Measurements from ENCODE around the gene TENM3. TPM values are rescaled to one million over a fixed set of nuclear protein-coding genes. Genes with fewer than 3 reads are reported as not detected.

The TENM3 gene
- total and polyA plus RNA-seq, 2 donors from 2014 or later, result 0.58 to 6.8 TPM

DNA sequence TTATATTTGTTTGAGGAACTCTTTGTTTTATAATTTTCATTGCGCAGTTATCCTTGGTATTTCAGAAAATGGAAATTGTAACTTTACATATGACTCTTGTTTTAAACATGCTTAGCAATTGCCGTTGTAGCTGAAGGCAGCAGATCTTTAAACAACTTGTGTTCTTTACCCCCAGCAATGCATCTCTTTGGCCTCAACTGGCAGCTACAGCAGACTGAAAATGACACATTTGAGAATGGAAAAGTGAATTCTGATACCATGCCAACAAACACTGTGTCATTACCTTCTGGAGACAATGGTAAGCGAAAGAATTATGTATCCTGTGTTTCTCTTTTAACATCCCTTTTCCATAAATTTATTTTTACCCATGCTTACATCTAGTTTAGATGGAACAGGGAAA is 410.4 kb downstream of the TENM3 start:
- Histone ChIP-seq H3K9ac (ENCODE audit: low read length in 3 of 3) (no peak overlapping the region), H3K4me1 (ENCODE audit: control insufficient read depth in 2 of 3, insufficient read depth in 2 of 3, low read depth in 1 of 3, low read length in 3 of 3) (no peaks in the 10 kb centered on the region), H3K36me3 (ENCODE audit: control insufficient read depth in 2 of 3, insufficient read depth in 3 of 3, low read length in 3 of 3) (no peaks in the 10 kb centered on the region), H3K9me3 (ENCODE audit: control insufficient read depth in 2 of 3, insufficient read depth in 1 of 3, low read length in 3 of 3) (no peaks in the 10 kb centered on the region), H3K27ac (ENCODE audit: low read depth in 2 of 2, low read length in 2 of 2) (no peak overlapping the region), H3K4me3 (ENCODE audit: low read length in 3 of 3) (no peak overlapping the region), H3K27me3 (ENCODE audit: control insufficient read depth, insufficient read depth, low read length) (no peaks in the 10 kb centered on the region)
- intact Hi-C loops (cut with DNase I), result no loop called here
- DNase-seq (peak in 1 of 5 donors; percentile 1), FAIRE-seq (no peak)
- TF ChIP-seq, protein P1, sequence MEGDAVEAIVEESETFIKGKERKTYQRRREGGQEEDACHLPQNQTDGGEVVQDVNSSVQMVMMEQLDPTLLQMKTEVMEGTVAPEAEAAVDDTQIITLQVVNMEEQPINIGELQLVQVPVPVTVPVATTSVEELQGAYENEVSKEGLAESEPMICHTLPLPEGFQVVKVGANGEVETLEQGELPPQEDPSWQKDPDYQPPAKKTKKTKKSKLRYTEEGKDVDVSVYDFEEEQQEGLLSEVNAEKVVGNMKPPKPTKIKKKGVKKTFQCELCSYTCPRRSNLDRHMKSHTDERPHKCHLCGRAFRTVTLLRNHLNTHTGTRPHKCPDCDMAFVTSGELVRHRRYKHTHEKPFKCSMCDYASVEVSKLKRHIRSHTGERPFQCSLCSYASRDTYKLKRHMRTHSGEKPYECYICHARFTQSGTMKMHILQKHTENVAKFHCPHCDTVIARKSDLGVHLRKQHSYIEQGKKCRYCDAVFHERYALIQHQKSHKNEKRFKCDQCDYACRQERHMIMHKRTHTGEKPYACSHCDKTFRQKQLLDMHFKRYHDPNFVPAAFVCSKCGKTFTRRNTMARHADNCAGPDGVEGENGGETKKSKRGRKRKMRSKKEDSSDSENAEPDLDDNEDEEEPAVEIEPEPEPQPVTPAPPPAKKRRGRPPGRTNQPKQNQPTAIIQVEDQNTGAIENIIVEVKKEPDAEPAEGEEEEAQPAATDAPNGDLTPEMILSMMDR (IDR thresholded peaks at IDR 0.05; ENCODE audit: borderline replicate concordance, extremely low read depth, insufficient read depth), result no peak

DNA sequence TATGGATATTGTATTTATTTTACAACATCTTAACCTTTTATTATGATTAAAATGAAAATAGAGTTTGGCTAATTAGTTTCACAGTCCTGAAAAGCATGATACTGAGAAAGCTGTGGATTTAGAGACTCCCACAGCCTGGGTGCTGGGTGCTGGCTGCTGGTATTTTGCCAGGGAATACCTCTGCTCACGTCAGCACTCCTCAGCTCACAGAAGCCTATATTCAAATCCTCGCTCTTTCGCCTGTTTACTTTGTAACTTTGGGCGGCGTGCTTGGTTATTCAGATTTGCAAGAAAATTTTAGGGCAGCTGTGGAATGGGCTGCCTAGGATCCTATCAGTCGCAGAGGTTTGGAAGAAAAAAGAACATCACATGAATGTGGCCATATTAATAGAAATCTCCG is 412.1 kb downstream of the TENM3 start:
- H3K36me3 ChIP-seq (ENCODE audit: control insufficient read depth in 2 of 3, insufficient read depth in 3 of 3, low read length in 3 of 3), result no peaks in the 10 kb centered on the region
- H3K4me3 ChIP-seq (ENCODE audit: low read length in 3 of 3), result no peak overlapping the region
- H3K4me1 ChIP-seq (ENCODE audit: control insufficient read depth in 2 of 3, insufficient read depth in 2 of 3, low read depth in 1 of 3, low read length in 3 of 3), result no peaks in the 10 kb centered on the region
- DNase-seq (no peak), FAIRE-seq (no peak)
- intact Hi-C loops (cut with DNase I), result no loop called here
- no peaks in the 10 kb centered on the region for H3K9me3 ChIP-seq (ENCODE audit: control insufficient read depth in 2 of 3, insufficient read depth in 1 of 3, low read length in 3 of 3)
- no peaks in the 10 kb centered on the region for H3K27me3 ChIP-seq (ENCODE audit: control insufficient read depth, insufficient read depth, low read length)
- H3K9ac ChIP-seq (ENCODE audit: low read length in 3 of 3), result no peak overlapping the region
- TF ChIP-seq, protein P1 (IDR thresholded peaks at IDR 0.05; ENCODE audit: borderline replicate concordance, extremely low read depth, insufficient read depth), result no peak
- H3K27ac ChIP-seq (ENCODE audit: low read depth in 2 of 2, low read length in 2 of 2), result no peak overlapping the region

DNA sequence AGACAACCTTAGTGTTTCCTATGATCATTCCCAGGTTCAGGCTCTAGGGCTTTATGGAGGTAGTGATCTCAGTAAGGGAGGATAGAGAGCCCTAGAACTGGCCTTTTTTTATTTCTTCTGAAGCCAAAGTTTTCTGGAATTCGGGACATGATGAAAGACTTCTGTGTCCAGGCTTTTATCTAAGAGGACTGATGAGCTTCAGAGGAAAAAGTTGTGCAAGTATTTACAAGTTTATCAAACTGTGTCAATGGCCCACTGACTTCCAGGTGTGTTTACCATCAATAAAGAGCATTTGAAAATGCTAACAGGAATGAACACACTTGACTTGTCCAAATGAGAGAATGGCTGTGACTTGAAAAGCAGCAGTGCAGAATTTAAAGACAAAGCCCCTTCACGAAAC is 419.3 kb downstream of the TENM3 start:
- FAIRE-seq (no peak), DNase-seq (no peak)
- Histone ChIP-seq H3K36me3 (ENCODE audit: control insufficient read depth in 2 of 3, insufficient read depth in 3 of 3, low read length in 3 of 3) (no peaks in the 10 kb centered on the region), H3K27me3 (ENCODE audit: control insufficient read depth, insufficient read depth, low read length) (no peaks in the 10 kb centered on the region), H3K4me1 (ENCODE audit: control insufficient read depth in 2 of 3, insufficient read depth in 2 of 3, low read depth in 1 of 3, low read length in 3 of 3) (no peaks in the 10 kb centered on the region), H3K4me3 (ENCODE audit: low read length in 3 of 3) (no peak overlapping the region), H3K9ac (ENCODE audit: low read length in 3 of 3) (no peak overlapping the region), H3K27ac (ENCODE audit: low read depth in 2 of 2, low read length in 2 of 2) (no peak overlapping the region), H3K9me3 (ENCODE audit: control insufficient read depth in 2 of 3, insufficient read depth in 1 of 3, low read length in 3 of 3) (peaks cover 0 to 5% (median 2%) of the 10 kb centered on the region in 3 donors)
- TF ChIP-seq, protein P1 (IDR thresholded peaks at IDR 0.05; ENCODE audit: borderline replicate concordance, extremely low read depth, insufficient read depth), result no peak
- intact Hi-C loops (cut with DNase I), result no loop called here

DNA sequence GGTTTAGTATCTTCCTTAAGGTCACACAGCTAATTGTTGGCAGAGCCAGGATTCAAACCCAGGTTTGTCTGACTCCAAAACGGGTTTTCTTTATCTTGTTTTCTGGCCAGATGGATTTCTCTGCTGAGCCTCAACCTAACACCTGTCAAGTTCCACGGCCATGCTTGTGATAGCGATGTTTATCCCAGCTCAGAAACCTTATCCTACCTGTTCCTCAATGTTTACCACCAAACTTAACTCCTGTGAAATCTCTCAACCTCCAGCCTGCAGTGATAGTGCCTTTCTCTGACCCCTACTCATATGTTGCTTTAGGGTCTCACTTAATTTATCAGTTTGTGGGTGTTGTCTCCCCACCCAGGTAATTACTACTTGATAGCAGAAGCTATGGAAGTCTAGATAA is 428.0 kb downstream of the TENM3 start:
- H3K9me3 ChIP-seq (ENCODE audit: control insufficient read depth in 2 of 3, insufficient read depth in 1 of 3, low read length in 3 of 3), result no peaks in the 10 kb centered on the region

More for the DNA sequence above, 428.0 kb downstream of the TENM3 start:
- Histone ChIP-seq H3K27me3 (ENCODE audit: control insufficient read depth, insufficient read depth, low read length) (no peaks in the 10 kb centered on the region), H3K36me3 (ENCODE audit: control insufficient read depth in 2 of 3, insufficient read depth in 3 of 3, low read length in 3 of 3) (no peaks in the 10 kb centered on the region), H3K27ac (ENCODE audit: low read depth in 2 of 2, low read length in 2 of 2) (no peak overlapping the region), H3K4me1 (ENCODE audit: control insufficient read depth in 2 of 3, insufficient read depth in 2 of 3, low read depth in 1 of 3, low read length in 3 of 3) (no peaks in the 10 kb centered on the region), H3K9ac (ENCODE audit: low read length in 3 of 3) (no peak overlapping the region), H3K4me3 (ENCODE audit: low read length in 3 of 3) (no peak overlapping the region)
- FAIRE-seq (no peak), DNase-seq (no peak)
- intact Hi-C loops (cut with DNase I), result no loop called here
- TF ChIP-seq, protein P1 (IDR thresholded peaks at IDR 0.05; ENCODE audit: borderline replicate concordance, extremely low read depth, insufficient read depth), result no peak
